Measurements from ENCODE around the gene OR10G3. TPM values are rescaled to one million over a fixed set of nuclear protein-coding genes. Genes with fewer than 3 reads are reported as not detected.

OR10G3 gene
- total RNA-seq, 1 experiment from 2014 or later = not detected

- H3K4me3 ChIP-seq (ENCODE audit: low read length) = no peak overlapping the region
These were observed 51.2 kb downstream of the OR10G3 start for GRCh38 chr14:21528381-21529348.

GRCh38 chr14:21527318-21527679 is 52.6 kb downstream of the OR10G3 start:
- no peaks in the 10 kb centered on the region for H3K36me3 ChIP-seq (ENCODE audit: insufficient read depth, low read length)
- H3K79me2 ChIP-seq (ENCODE audit: low read length) = no peaks in the 10 kb centered on the region
- H3K9me2 ChIP-seq (replicated peaks; ENCODE audit: insufficient read depth, low read length) = no peaks in the 10 kb centered on the region
- H3K4me1 ChIP-seq (ENCODE audit: low read length) = peaks cover 35% of the 10 kb centered on the region
- no peak overlapping the region for H3K27ac ChIP-seq (ENCODE audit: low read length)
- H3K27me3 ChIP-seq (ENCODE audit: low read length) = no peaks in the 10 kb centered on the region
- H4K20me1 ChIP-seq (ENCODE audit: insufficient read depth, low read depth, low read length) = no peaks in the 10 kb centered on the region
- no peak overlapping the region for H2AFZ ChIP-seq (ENCODE audit: low read length)
- DNase-seq = no peak
- peak overlapping the region; percentile 37 for H3K4me2 ChIP-seq (ENCODE audit: low read depth, low read length, poor library complexity, severe bottlenecking)
- H3K4me3 ChIP-seq (ENCODE audit: low read length) = 0 out of 2 replicates have a peak overlapping the region, but pooled peaks have one; percentile 26
- H3K9ac ChIP-seq (ENCODE audit: low read length) = no peak overlapping the region
- H3K9me3 ChIP-seq (ENCODE audit: low read length) = no peaks in the 10 kb centered on the region

More at GRCh38 chr14:21528381-21529348, 51.2 kb downstream of the OR10G3 start:
- no peaks in the 10 kb centered on the region for H3K9me2 ChIP-seq (replicated peaks; ENCODE audit: insufficient read depth, low read length)
- no peaks in the 10 kb centered on the region for H4K20me1 ChIP-seq (ENCODE audit: insufficient read depth, low read depth, low read length)
- peak overlapping the region; percentile 21 for H3K4me2 ChIP-seq (ENCODE audit: low read depth, low read length, poor library complexity, severe bottlenecking)
- H3K27me3 ChIP-seq (ENCODE audit: low read length) = no peaks in the 10 kb centered on the region
- H3K4me1 ChIP-seq (ENCODE audit: low read length) = peaks cover 35% of the 10 kb centered on the region
- no peaks in the 10 kb centered on the region for H3K9me3 ChIP-seq (ENCODE audit: low read length)
- no peak overlapping the region for H3K27ac ChIP-seq (ENCODE audit: low read length)
- H3K36me3 ChIP-seq (ENCODE audit: insufficient read depth, low read length) = no peaks in the 10 kb centered on the region
- no peaks in the 10 kb centered on the region for H3K79me2 ChIP-seq (ENCODE audit: low read length)
- H2AFZ ChIP-seq (ENCODE audit: low read length) = no peak overlapping the region; the same call in 1 of the 2 replicates
- peak; percentile 51 for DNase-seq
- no peak overlapping the region for H3K9ac ChIP-seq (ENCODE audit: low read length)

DNA sequence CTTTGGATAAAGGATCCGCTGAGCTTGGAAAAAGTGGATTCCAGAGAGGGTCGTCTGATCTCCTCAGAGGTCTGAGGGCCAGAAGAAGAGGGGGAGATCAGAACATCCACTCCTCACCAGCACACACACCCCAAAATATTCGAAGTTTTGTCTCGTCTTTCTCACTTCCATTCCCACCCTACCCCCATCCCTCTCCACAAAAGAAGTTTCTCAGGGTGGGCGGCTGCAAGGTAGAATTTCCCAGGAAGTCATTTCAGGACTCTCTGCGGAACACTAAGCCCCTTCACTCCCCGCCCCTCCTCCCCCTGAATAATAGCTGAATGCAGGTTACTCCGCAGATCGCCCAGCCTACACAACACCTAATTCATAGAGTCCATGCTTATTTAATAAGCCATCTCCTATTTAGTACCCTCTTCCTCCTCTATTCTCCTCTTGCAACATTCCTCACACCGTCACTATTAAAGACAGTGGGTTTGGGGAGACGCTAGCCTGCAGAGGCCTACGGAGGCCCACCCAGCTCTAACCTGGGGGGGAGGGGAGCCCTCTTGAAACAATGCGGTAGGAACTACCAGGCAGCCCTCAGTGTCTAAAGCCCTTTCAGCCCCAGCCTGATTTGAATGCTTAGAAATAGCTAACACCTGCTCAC is 53.1 kb downstream of the OR10G3 start:
- no peak overlapping the region for H3K27ac ChIP-seq (ENCODE audit: low read length)
- 0 out of 2 replicates have a peak overlapping the region, but pooled peaks have one; percentile 26 for H3K4me3 ChIP-seq (ENCODE audit: low read length)

DNA sequence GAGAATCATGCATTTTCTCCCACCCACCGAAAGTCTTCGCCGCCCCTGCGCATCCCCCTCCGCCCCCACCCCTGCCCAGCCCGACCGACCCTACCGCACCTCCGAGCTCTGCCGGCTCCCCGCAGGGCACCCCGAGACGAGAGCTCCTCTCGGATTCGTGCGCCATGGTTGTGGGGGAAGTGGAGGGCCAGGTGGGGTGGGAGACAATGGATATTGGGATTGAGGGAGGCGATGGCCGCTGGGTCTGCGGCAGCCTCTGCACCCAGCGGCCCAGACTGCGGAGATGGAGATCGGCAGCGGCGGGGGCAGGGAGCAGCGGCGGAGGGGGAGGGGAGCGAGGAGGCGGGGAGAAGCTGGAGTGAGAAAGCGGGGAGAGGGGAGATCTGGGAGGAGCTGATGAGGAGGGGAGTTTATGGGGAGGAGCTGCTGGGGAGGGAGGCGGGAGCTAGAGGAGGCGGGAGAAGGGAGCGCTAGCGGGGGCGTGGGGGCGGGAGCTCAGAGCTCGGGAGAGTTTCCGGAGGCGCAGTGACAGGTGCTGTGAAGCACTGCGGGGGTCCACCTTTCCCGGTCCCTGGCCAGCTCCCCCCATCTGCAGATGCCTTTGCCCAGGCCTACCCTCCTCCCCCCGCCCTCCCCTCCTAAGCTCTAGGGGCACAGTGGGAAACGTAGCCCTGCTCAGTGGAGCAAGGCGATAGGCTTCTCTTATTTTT is 53.8 kb downstream of the OR10G3 start, which contains the start of gene SALL2:
TSS of gene SALL2 (minus strand) at position 385 of the 710 bp plus-strand sequence. CDS start at position 166, 219 bp downstream.
- H3K4me1 ChIP-seq (ENCODE audit: low read length) = peaks cover 35% of the 10 kb centered on the region
- peak within 1 kb of the TSS; percentile 37 for H3K4me2 ChIP-seq (ENCODE audit: low read depth, low read length, poor library complexity, severe bottlenecking)
- H2AFZ ChIP-seq (ENCODE audit: low read length) = no peak within 1 kb of the TSS
- no peaks in the 10 kb centered on the region for H4K20me1 ChIP-seq (ENCODE audit: insufficient read depth, low read depth, low read length)
- H3K9ac ChIP-seq (ENCODE audit: low read length) = no peak within 1 kb of the TSS
- H3K4me3 ChIP-seq (ENCODE audit: low read length) = 0 out of 2 replicates have a peak within 1 kb of the TSS, but pooled peaks have one; percentile 26
- no peaks in the 10 kb centered on the region for H3K27me3 ChIP-seq (ENCODE audit: low read length)
- H3K9me2 ChIP-seq (replicated peaks; ENCODE audit: insufficient read depth, low read length) = no peaks in the 10 kb centered on the region
- no peaks in the 10 kb centered on the region for H3K9me3 ChIP-seq (ENCODE audit: low read length)
- H3K79me2 ChIP-seq (ENCODE audit: low read length) = no peaks in the 10 kb centered on the region
- no peaks in the 10 kb centered on the region for H3K36me3 ChIP-seq (ENCODE audit: insufficient read depth, low read length)
- DNase-seq = no peak
- H3K27ac ChIP-seq (ENCODE audit: low read length) = no peak within 1 kb of the TSS

More for the DNA sequence above, 53.1 kb downstream of the OR10G3 start:
- Histone ChIP-seq H3K27me3 (ENCODE audit: low read length) (no peaks in the 10 kb centered on the region), H3K79me2 (ENCODE audit: low read length) (no peaks in the 10 kb centered on the region), H3K4me2 (ENCODE audit: low read depth, low read length, poor library complexity, severe bottlenecking) (peak overlapping the region; percentile 37), H4K20me1 (ENCODE audit: insufficient read depth, low read depth, low read length) (no peaks in the 10 kb centered on the region), H3K9me3 (ENCODE audit: low read length) (no peaks in the 10 kb centered on the region), H2AFZ (ENCODE audit: low read length) (no peak overlapping the region), H3K36me3 (ENCODE audit: insufficient read depth, low read length) (no peaks in the 10 kb centered on the region), H3K9me2 (replicated peaks; ENCODE audit: insufficient read depth, low read length) (no peaks in the 10 kb centered on the region), H3K9ac (ENCODE audit: low read length) (no peak overlapping the region), H3K4me1 (ENCODE audit: low read length) (peaks cover 35% of the 10 kb centered on the region)
- peak; percentile 65 for DNase-seq

DNA sequence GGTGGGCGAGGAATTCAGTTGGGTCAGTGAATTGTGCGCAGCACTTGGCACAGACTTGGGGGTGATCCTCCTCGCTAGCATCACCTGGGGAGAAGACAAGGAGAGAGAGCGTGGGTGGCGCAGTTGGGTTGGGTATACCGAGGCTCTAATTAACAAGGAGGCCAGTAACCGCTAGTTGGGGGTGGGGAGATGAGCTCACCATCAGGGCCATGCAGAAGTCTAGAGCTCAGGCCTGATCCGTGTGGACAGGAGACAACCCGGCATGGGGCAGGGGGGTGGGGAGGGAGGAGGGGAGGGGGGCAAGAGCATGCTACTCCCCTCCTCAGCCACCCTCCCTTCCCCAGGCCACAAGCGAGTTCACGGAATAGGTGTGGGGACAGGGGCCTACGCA is 54.3 kb downstream of the OR10G3 start:
- H3K9me3 ChIP-seq (ENCODE audit: low read length) = no peaks in the 10 kb centered on the region
- no peak overlapping the region for H2AFZ ChIP-seq (ENCODE audit: low read length)
- H4K20me1 ChIP-seq (ENCODE audit: insufficient read depth, low read depth, low read length) = no peaks in the 10 kb centered on the region
- H3K9me2 ChIP-seq (replicated peaks; ENCODE audit: insufficient read depth, low read length) = no peaks in the 10 kb centered on the region
- H3K4me3 ChIP-seq (ENCODE audit: low read length) = no peak overlapping the region
- H3K27me3 ChIP-seq (ENCODE audit: low read length) = no peaks in the 10 kb centered on the region
- no peak overlapping the region for H3K27ac ChIP-seq (ENCODE audit: low read length)
- no peaks in the 10 kb centered on the region for H3K36me3 ChIP-seq (ENCODE audit: insufficient read depth, low read length)
- no peak overlapping the region for H3K9ac ChIP-seq (ENCODE audit: low read length)
- H3K4me2 ChIP-seq (ENCODE audit: low read depth, low read length, poor library complexity, severe bottlenecking) = no peak overlapping the region
- no peaks in the 10 kb centered on the region for H3K79me2 ChIP-seq (ENCODE audit: low read length)
- peaks cover 35% of the 10 kb centered on the region for H3K4me1 ChIP-seq (ENCODE audit: low read length)
- DNase-seq = no peak

DNA sequence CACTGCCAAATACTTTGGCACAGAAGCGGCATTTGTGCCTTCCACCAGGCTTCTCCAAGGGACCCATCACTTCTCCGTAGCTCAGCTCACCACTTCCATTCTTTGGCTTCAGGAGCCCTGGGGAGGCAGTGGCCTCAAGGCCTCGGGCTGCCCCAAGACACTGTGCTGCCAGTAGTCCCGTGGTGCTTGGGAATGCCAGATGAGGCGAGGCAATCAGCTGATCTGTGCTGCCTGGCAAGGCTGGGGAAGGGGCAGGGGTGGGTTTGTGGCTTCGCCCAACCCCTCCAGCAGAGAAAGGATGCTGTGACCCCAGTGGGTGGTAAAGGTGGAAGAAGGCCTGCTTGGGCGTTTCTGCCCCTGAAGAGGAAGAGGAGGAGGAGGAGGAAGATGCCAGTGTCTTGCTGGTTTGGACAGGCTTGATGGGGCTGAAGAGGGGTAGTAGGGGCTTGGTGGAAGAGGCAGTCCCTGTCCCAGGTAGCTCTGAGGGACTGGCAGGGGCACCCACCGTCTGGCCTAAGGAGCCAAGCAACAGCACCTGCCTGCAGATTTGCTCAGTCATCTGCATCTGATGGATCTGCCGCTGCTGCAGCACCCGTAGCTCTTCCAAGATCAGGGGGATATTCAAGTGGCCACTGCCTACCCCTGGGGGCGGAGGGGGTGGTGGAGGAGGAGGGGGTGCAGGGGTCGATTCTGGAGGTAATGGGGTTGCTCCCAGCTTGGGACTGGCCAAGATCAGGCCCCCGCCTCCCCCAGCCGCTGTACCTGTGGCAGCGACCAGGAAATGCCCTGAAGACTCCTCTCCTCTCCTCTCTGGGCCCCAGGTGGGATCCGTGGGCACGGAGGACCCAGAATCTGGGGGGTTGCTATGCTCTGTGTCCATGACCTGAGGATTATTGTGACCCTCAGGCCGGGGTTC is 55.0 kb downstream of the OR10G3 start:
- Histone ChIP-seq H3K4me2 (ENCODE audit: low read depth, low read length, poor library complexity, severe bottlenecking) (no peak overlapping the region), H3K9me2 (replicated peaks; ENCODE audit: insufficient read depth, low read length) (no peaks in the 10 kb centered on the region)

GRCh38 chr14:21523203-21523602 is 56.7 kb downstream of the OR10G3 start:
- Histone ChIP-seq H3K27me3 (ENCODE audit: low read length) (no peaks in the 10 kb centered on the region), H3K4me2 (ENCODE audit: low read depth, low read length, poor library complexity, severe bottlenecking) (no peak overlapping the region), H3K9ac (ENCODE audit: low read length) (no peak overlapping the region), H3K79me2 (ENCODE audit: low read length) (no peaks in the 10 kb centered on the region), H3K4me1 (ENCODE audit: low read length) (peaks cover 21% of the 10 kb centered on the region), H4K20me1 (ENCODE audit: insufficient read depth, low read depth, low read length) (no peaks in the 10 kb centered on the region), H3K9me3 (ENCODE audit: low read length) (no peaks in the 10 kb centered on the region), H3K9me2 (replicated peaks; ENCODE audit: insufficient read depth, low read length) (no peaks in the 10 kb centered on the region), H3K4me3 (ENCODE audit: low read length) (no peak overlapping the region), H2AFZ (ENCODE audit: low read length) (no peak overlapping the region), H3K36me3 (ENCODE audit: insufficient read depth, low read length) (no peaks in the 10 kb centered on the region), H3K27ac (ENCODE audit: low read length) (no peak overlapping the region)
- no peak for DNase-seq

More for the DNA sequence above, 55.0 kb downstream of the OR10G3 start:
- Histone ChIP-seq H4K20me1 (ENCODE audit: insufficient read depth, low read depth, low read length) (no peaks in the 10 kb centered on the region), H3K27me3 (ENCODE audit: low read length) (no peaks in the 10 kb centered on the region), H3K27ac (ENCODE audit: low read length) (no peak overlapping the region), H3K9ac (ENCODE audit: low read length) (no peak overlapping the region), H3K4me1 (ENCODE audit: low read length) (peaks cover 35% of the 10 kb centered on the region), H2AFZ (ENCODE audit: low read length) (no peak overlapping the region), H3K79me2 (ENCODE audit: low read length) (no peaks in the 10 kb centered on the region), H3K4me3 (ENCODE audit: low read length) (no peak overlapping the region), H3K9me3 (ENCODE audit: low read length) (no peaks in the 10 kb centered on the region), H3K36me3 (ENCODE audit: insufficient read depth, low read length) (no peaks in the 10 kb centered on the region)
- no peak for DNase-seq

Measured in Karpas-422 (cell line).